ENCODE measurements around the gene TMED10. TPM values are rescaled to one million over a fixed set of nuclear protein-coding genes. Genes with fewer than 3 reads are reported as not detected.
A peak's percentile ranks its signal among the peaks of the same experiment; 100 is the strongest.
"Not testable (repeated sequence)": the region's sequence is repeated elsewhere in the genome, so short reads cannot be mapped to it uniquely, and the experiment has no call there.

TMED10 gene
- total RNA-seq, 2 experiments from 2014 or later: 129 to 221 TPM

GRCh38 chr14:75182821-75183220 lies 6.4 kb upstream of the TMED10 start:
- TF ChIP-seq EZH2phosphoT487 (IDR thresholded peaks at IDR 0.05; ENCODE audit: borderline replicate concordance, low read depth, low read length): no peak
- TF ChIP-seq CTCF (conservative IDR thresholded peaks at IDR 0.05; ENCODE audit: low read length): no peak
- POLR2A ChIA-PET: interaction anchor here (0.7 to 0.8 kb wide), 2 partner anchors 22 to 486 kb away, joined by 3 read pairs; no protein-coding TSS in a partner anchor

GRCh38 chr14:75182163-75182562 lies 5.8 kb upstream of the TMED10 start:
- ChIA-PET CTCF (ENCODE audit: unreplicated experiment) (interaction anchor here (1.1 kb wide), 2 partner anchors 76 to 258 kb away, joined by 3 read pairs; no protein-coding TSS in a partner anchor), POLR2A (interaction anchor here (0.8 kb wide), 1 partner anchor 23 kb away, joined by 3 read pairs; no protein-coding TSS in a partner anchor)
- H2AFZ ChIP-seq (ENCODE audit: low read length); H3K9me2 ChIP-seq (ENCODE audit: insufficient read depth, low read length); H3K36me3 ChIP-seq (ENCODE audit: insufficient read depth, low read length); H4K20me1 ChIP-seq (ENCODE audit: insufficient read depth, low read length); H3K9me3 ChIP-seq (ENCODE audit: low read length); DNase-seq (ENCODE audit: low spot score); H3K79me2 ChIP-seq (ENCODE audit: insufficient read depth, low read depth, low read length); H3K27ac ChIP-seq (ENCODE audit: low read depth, low read length, poor library complexity, severe bottlenecking); BruUV-seq (replicated peaks); H3K4me2 ChIP-seq (ENCODE audit: low read length); H3K4me3 ChIP-seq (ENCODE audit: low read depth, low read length, poor library complexity, severe bottlenecking); intact Hi-C loops (cut with micrococcal nuclease; ENCODE audit: unreplicated experiment): not testable (repeated sequence)
- H3K4me1 ChIP-seq (ENCODE audit: insufficient read depth, low read length, poor library complexity, severe bottlenecking): peaks cover 18% of the 10 kb centered on the region

More at GRCh38 chr14:75182821-75183220, 6.4 kb upstream of the TMED10 start:
- Histone ChIP-seq H4K20me1 (ENCODE audit: insufficient read depth, low read length) (no peaks in the 10 kb centered on the region), H3K9me3 (ENCODE audit: low read length) (no peaks in the 10 kb centered on the region), H2AFZ (ENCODE audit: low read length) (no peak overlapping the region), H3K4me2 (ENCODE audit: low read length) (no peak overlapping the region), H3K79me2 (ENCODE audit: insufficient read depth, low read depth, low read length) (no peaks in the 10 kb centered on the region), H3K9me2 (ENCODE audit: insufficient read depth, low read length) (no peaks in the 10 kb centered on the region), H3K4me3 (ENCODE audit: low read depth, low read length, poor library complexity, severe bottlenecking) (no peak overlapping the region), H3K4me1 (ENCODE audit: insufficient read depth, low read length, poor library complexity, severe bottlenecking) (peaks cover 22% of the 10 kb centered on the region), H3K36me3 (ENCODE audit: insufficient read depth, low read length) (no peaks in the 10 kb centered on the region), H3K27ac (ENCODE audit: low read depth, low read length, poor library complexity, severe bottlenecking) (no peak overlapping the region)
- CTCF ChIA-PET (ENCODE audit: unreplicated experiment): no interaction called here
- DNase-seq (ENCODE audit: low spot score): no peak
- intact Hi-C loops (cut with micrococcal nuclease; ENCODE audit: unreplicated experiment): no loop called here
- no TSS peak for BruUV-seq (replicated peaks)

- H3K4me2 ChIP-seq (ENCODE audit: low read length): peak overlapping the region; percentile 16; the same call in 1 of the 2 replicates
- H3K27ac ChIP-seq (ENCODE audit: low read depth, low read length, poor library complexity, severe bottlenecking): no peak overlapping the region
- H2AFZ ChIP-seq (ENCODE audit: low read length): peak overlapping the region; percentile 62; the same call in 1 of the 2 replicates
- H3K36me3 ChIP-seq (ENCODE audit: insufficient read depth, low read length): no peaks in the 10 kb centered on the region
- BruUV-seq (replicated peaks): no TSS peak
- ChIA-PET POLR2A (interaction anchor here (0.5 kb wide), 1 partner anchor 114 kb away, joined by 6 read pairs; no protein-coding TSS in a partner anchor), CTCF (ENCODE audit: unreplicated experiment) (interaction anchor here (1.1 kb wide), 2 partner anchors 76 to 259 kb away, joined by 3 read pairs; no protein-coding TSS in a partner anchor)
- intact Hi-C loops (cut with micrococcal nuclease; ENCODE audit: unreplicated experiment): no loop called here
- peaks cover 17% of the 10 kb centered on the region for H3K4me1 ChIP-seq (ENCODE audit: insufficient read depth, low read length, poor library complexity, severe bottlenecking)
- no peak for TF ChIP-seq CTCF (conservative IDR thresholded peaks at IDR 0.05; ENCODE audit: low read length)
- TF ChIP-seq EZH2phosphoT487 (IDR thresholded peaks at IDR 0.05; ENCODE audit: borderline replicate concordance, low read depth, low read length): no peak
- no peaks in the 10 kb centered on the region for H3K79me2 ChIP-seq (ENCODE audit: insufficient read depth, low read depth, low read length)
- no peaks in the 10 kb centered on the region for H4K20me1 ChIP-seq (ENCODE audit: insufficient read depth, low read length)
- no peaks in the 10 kb centered on the region for H3K9me2 ChIP-seq (ENCODE audit: insufficient read depth, low read length)
- H3K9me3 ChIP-seq (ENCODE audit: low read length): no peaks in the 10 kb centered on the region
- H3K4me3 ChIP-seq (ENCODE audit: low read depth, low read length, poor library complexity, severe bottlenecking): no peak overlapping the region
- no peak for DNase-seq (ENCODE audit: low spot score)
Measured at GRCh38 chr14:75181293-75182062, 5.1 kb upstream of the TMED10 start.

Data from OCI-LY7 (cell line).